Measurements from ENCODE around the gene HSBP1. TPM values are rescaled to one million over a fixed set of nuclear protein-coding genes. Genes with fewer than 3 reads are reported as not detected.

HSBP1 gene
- total RNA-seq (10 to 100 TPM; 20.6 to 78.3 (median 32.3) TPM), polyA plus RNA-seq (10 to 100 TPM in 1 of 2 donors, 1 to 10 TPM in 1; 5.9 to 28.3 TPM), total RNA-seq (6.7 reads per million, percentile 29 among the genes with 10 or more reads in this experiment)

- Mint-ChIP-seq H3K4me3 (peak within 1 kb of the TSS; percentile 91 to 99 (median 98)), H3K27me3 (peaks cover 0 to 5% (median 0%) of the 10 kb centered on the region in 5 donors), H3K9me3 (peaks cover 0 to 3% (median 0%) of the 10 kb centered on the region in 11 donors), H3K4me1 (peaks cover 19 to 55% (median 48%) of the 10 kb centered on the region in 7 donors), H3K27ac (peak within 1 kb of the TSS; percentile 87 to 98 (median 95)), H3K36me3 (peaks cover 0 to 17% (median 14%) of the 10 kb centered on the region in 5 donors)
- POLR2A ChIA-PET = interaction anchor here (0.6 to 1.5 kb wide), 3 partner anchors 91 to 387 kb away, joined by 3 to 7 read pairs (median 3); partner anchors contain the start of gene MLYCD
- Histone ChIP-seq H3K27ac (ENCODE audit: low read depth, low read length) (peak within 1 kb of the TSS; percentile 87), H3K27me3 (ENCODE audit: control insufficient read depth in 2 of 2, insufficient read depth in 2 of 2, low read length in 2 of 2) (no peaks in the 10 kb centered on the region), H3K4me1 (ENCODE audit: control insufficient read depth in 2 of 2, insufficient read depth in 2 of 2, low read length in 2 of 2) (peaks cover 9 to 21% of the 10 kb centered on the region in 2 donors), H3K36me3 (ENCODE audit: control insufficient read depth in 2 of 3, insufficient read depth in 3 of 3, low read length in 3 of 3) (peaks cover 0 to 23% (median 3%) of the 10 kb centered on the region in 3 experiments), H3K9me3 (ENCODE audit: control insufficient read depth in 2 of 3, low read length in 3 of 3) (no peaks in the 10 kb centered on the region), H3K4me3 (ENCODE audit: low read length) (peak within 1 kb of the TSS; percentile 90)
- CTCF ChIA-PET = interaction anchor here (1.6 kb wide), 1 partner anchor 16 kb away, joined by 3 read pairs; no protein-coding TSS in a partner anchor
- intact Hi-C loops (cut with micrococcal nuclease) = loop anchor here (1.0 to 5.0 kb wide), 8 partner anchors 19 to 1638 kb away; partner anchors contain the start of genes DNAAF1 (in 2 of the 2), HSDL1 (in 2 of the 2), MBTPS1 (in 2 of the 2) and MLYCD (in 2 of the 2)
- peak; percentile 100 for ATAC-seq
- peak; percentile 85 to 93 (median 91) for DNase-seq
Measured at GRCh38 chr16:83807710-83808572, at the start of gene HSBP1. HSBP1 (plus strand) TSS chr16:83807978; CDS start chr16:83808077, 99 bp downstream.

DNA sequence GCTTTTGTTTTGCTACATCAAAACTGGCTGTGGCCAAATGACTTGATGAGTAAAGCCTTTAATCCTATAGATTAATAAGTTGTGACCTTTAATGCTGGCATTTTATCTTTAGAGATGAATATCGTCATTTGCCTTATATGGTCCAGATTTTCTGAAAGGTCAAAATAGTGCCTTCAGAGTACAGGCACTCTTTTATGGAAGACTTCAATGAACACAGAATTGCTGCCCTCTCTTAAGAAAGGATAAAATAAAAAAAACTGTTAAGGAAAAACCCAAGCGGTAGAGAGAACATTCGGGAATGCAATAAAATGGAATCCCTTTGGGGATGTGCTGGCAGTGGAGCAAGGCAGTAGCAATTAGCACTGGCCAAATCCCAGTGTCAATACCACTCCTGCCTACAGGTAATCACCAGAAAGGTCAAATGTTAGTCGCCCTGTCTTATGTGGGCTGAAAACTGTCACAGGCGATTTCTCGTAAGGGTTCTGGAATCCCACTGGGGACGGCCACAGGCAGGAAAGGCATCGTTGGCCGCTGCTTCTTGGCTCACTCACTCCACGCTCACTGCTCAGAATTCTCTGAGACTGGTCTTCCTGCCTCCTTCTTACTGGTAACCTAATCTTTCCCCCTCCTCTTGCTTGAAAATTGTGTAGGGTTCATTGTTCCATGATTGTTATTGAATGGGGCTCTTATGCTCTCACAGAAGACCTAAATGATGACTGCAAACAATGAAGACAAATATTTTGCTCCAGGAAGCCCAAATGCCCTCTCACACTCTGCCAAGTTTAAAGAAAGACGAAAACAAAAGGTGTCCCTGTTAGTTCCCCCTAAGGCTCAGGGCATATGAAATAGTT lies 45.4 kb upstream of the HSBP1 start:
- H3K27ac Mint-ChIP-seq = no peak overlapping the region
- Histone ChIP-seq H3K9me3 (ENCODE audit: control insufficient read depth in 2 of 3, low read length in 3 of 3) (no peaks in the 10 kb centered on the region), H3K27ac (ENCODE audit: low read depth, low read length) (no peak overlapping the region), H3K36me3 (ENCODE audit: control insufficient read depth in 2 of 3, insufficient read depth in 3 of 3, low read length in 3 of 3) (no peaks in the 10 kb centered on the region), H3K4me3 (ENCODE audit: low read length) (no peak overlapping the region), H3K27me3 (ENCODE audit: control insufficient read depth in 2 of 2, insufficient read depth in 2 of 2, low read length in 2 of 2) (no peaks in the 10 kb centered on the region), H3K4me1 (ENCODE audit: control insufficient read depth in 2 of 2, insufficient read depth in 2 of 2, low read length in 2 of 2) (no peaks in the 10 kb centered on the region)
- no peak for DNase-seq
- CTCF ChIA-PET = no interaction called here
- POLR2A ChIA-PET = no interaction called here
- no peak for ATAC-seq
- no peaks in the 10 kb centered on the region for H3K36me3 Mint-ChIP-seq
- H3K27me3 Mint-ChIP-seq = peaks cover 0 to 6% (median 3%) of the 10 kb centered on the region in 5 donors
- H3K9me3 Mint-ChIP-seq = peaks cover 0 to 7% (median 0%) of the 10 kb centered on the region in 11 donors
- H3K4me3 Mint-ChIP-seq = no peak overlapping the region
- intact Hi-C loops (cut with micrococcal nuclease) = no loop called here
- peaks cover 0 to 3% (median 0%) of the 10 kb centered on the region in 7 donors for H3K4me1 Mint-ChIP-seq

GRCh38 chr16:83762992-83763358 lies 44.8 kb upstream of the HSBP1 start:
- ATAC-seq (no peak), DNase-seq (no peak)
- H3K9me3 ChIP-seq (ENCODE audit: control insufficient read depth in 2 of 3, low read length in 3 of 3) = no peaks in the 10 kb centered on the region
- Mint-ChIP-seq H3K36me3 (no peaks in the 10 kb centered on the region), H3K27ac (no peak overlapping the region), H3K27me3 (peaks cover 0 to 6% (median 4%) of the 10 kb centered on the region in 5 donors), H3K4me1 (peaks cover 0 to 3% (median 0%) of the 10 kb centered on the region in 7 donors), H3K4me3 (no peak overlapping the region), H3K9me3 (peaks cover 0 to 7% (median 0%) of the 10 kb centered on the region in 11 donors)
- ChIA-PET POLR2A (no interaction called here), CTCF (no interaction called here)
- intact Hi-C loops (cut with micrococcal nuclease) = no loop called here
- H3K4me1 ChIP-seq (ENCODE audit: control insufficient read depth in 2 of 2, insufficient read depth in 2 of 2, low read length in 2 of 2) = no peaks in the 10 kb centered on the region
- H3K36me3 ChIP-seq (ENCODE audit: control insufficient read depth in 2 of 3, insufficient read depth in 3 of 3, low read length in 3 of 3) = no peaks in the 10 kb centered on the region
- no peaks in the 10 kb centered on the region for H3K27me3 ChIP-seq (ENCODE audit: control insufficient read depth in 2 of 2, insufficient read depth in 2 of 2, low read length in 2 of 2)
- no peak overlapping the region for H3K4me3 ChIP-seq (ENCODE audit: low read length)
- H3K27ac ChIP-seq (ENCODE audit: low read depth, low read length) = no peak overlapping the region

GRCh38 chr16:83768986-83769385 lies 38.8 kb upstream of the HSBP1 start:
- POLR2A ChIA-PET = no interaction called here
- ATAC-seq (no peak), DNase-seq (no peak)
- H3K9me3 Mint-ChIP-seq = no peaks in the 10 kb centered on the region
- H3K27me3 Mint-ChIP-seq = peaks cover 4 to 17% (median 9%) of the 10 kb centered on the region in 5 donors
- CTCF ChIA-PET = no interaction called here
- H3K27ac Mint-ChIP-seq = no peak overlapping the region
- Histone ChIP-seq H3K9me3 (ENCODE audit: control insufficient read depth in 2 of 3, low read length in 3 of 3) (no peaks in the 10 kb centered on the region), H3K4me3 (ENCODE audit: low read length) (no peak overlapping the region), H3K27me3 (ENCODE audit: control insufficient read depth in 2 of 2, insufficient read depth in 2 of 2, low read length in 2 of 2) (no peaks in the 10 kb centered on the region), H3K36me3 (ENCODE audit: control insufficient read depth in 2 of 3, insufficient read depth in 3 of 3, low read length in 3 of 3) (no peaks in the 10 kb centered on the region), H3K27ac (ENCODE audit: low read depth, low read length) (no peak overlapping the region), H3K4me1 (ENCODE audit: control insufficient read depth in 2 of 2, insufficient read depth in 2 of 2, low read length in 2 of 2) (no peaks in the 10 kb centered on the region)
- H3K36me3 Mint-ChIP-seq = no peaks in the 10 kb centered on the region
- intact Hi-C loops (cut with micrococcal nuclease) = no loop called here
- peaks cover 0 to 6% (median 0%) of the 10 kb centered on the region in 7 donors for H3K4me1 Mint-ChIP-seq
- H3K4me3 Mint-ChIP-seq = no peak overlapping the region

DNA sequence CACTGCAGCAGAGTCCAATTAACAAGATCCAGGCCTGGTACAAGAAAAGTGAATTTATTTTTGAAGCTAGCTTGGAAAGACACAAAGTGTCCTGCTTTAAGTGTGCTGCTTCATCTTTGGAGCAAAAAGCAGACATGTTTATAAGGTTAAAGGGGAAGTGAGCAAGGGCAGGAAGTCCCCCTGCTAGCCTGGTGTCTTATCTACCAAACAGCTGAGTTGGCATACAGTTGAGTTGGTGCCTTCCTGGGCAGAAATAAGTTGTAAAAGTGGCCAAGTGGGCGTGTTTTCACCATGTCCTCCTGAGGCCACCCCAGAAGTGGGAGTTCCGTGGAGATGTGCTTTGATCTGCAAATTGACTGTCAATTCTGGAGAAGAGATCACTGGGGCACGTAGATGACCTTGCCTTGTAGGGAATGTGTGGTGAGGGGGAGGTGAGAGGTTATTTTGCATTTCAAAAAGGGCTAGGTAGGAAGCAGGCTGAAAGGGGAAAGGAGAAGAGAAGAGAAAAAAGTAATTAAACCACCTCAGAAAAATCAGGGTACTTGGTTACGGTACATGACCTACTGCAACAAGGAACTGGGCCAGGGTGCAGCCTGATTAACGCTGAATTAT lies 38.3 kb upstream of the HSBP1 start:
- Histone ChIP-seq H3K36me3 (ENCODE audit: control insufficient read depth in 2 of 3, insufficient read depth in 3 of 3, low read length in 3 of 3) (no peaks in the 10 kb centered on the region), H3K4me1 (ENCODE audit: control insufficient read depth in 2 of 2, insufficient read depth in 2 of 2, low read length in 2 of 2) (no peaks in the 10 kb centered on the region), H3K4me3 (ENCODE audit: low read length) (no peak overlapping the region), H3K27me3 (ENCODE audit: control insufficient read depth in 2 of 2, insufficient read depth in 2 of 2, low read length in 2 of 2) (no peaks in the 10 kb centered on the region), H3K9me3 (ENCODE audit: control insufficient read depth in 2 of 3, low read length in 3 of 3) (no peaks in the 10 kb centered on the region), H3K27ac (ENCODE audit: low read depth, low read length) (no peak overlapping the region)
- Mint-ChIP-seq H3K27me3 (peaks cover 4 to 17% (median 9%) of the 10 kb centered on the region in 5 donors), H3K4me1 (peaks cover 0 to 6% (median 0%) of the 10 kb centered on the region in 7 donors), H3K36me3 (no peaks in the 10 kb centered on the region), H3K4me3 (no peak overlapping the region), H3K27ac (no peak overlapping the region), H3K9me3 (no peaks in the 10 kb centered on the region)
- ChIA-PET POLR2A (no interaction called here), CTCF (no interaction called here)
- intact Hi-C loops (cut with micrococcal nuclease) = no loop called here
- DNase-seq (no peak), ATAC-seq (peak; percentile 53)

DNA sequence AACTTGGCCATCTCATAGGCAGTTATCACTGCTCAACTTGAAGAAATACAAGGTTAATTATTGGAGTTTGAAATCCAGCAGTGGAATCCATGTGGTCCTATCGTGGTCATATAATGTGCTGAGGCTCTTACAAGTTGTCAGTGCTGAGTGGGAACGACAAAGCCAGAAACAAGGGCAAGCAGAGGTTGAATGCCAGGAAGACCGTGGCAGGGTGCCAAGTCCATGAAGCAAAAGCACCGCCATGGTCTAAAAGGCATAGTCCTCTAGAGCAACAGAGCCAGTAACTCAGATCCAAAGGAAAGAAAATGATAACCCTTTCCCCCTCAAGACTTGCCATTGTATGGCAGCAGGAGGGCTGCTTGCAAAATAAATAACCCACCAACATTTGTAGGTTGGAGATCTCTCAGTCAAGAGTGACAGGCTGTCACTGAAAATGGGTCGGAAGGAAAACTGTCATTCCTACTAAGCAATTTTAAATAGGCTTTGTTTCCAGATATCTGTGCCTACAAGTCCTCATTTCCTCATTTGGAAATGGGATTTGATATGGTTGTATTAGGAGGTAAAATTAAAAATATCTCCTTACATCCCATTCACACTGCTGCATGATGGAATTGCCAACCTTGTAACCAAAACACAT lies 36.4 kb upstream of the HSBP1 start:
- no peaks in the 10 kb centered on the region for H3K9me3 Mint-ChIP-seq
- DNase-seq = no peak
- peaks cover 4 to 26% (median 9%) of the 10 kb centered on the region in 5 donors for H3K27me3 Mint-ChIP-seq
- H3K4me3 ChIP-seq (ENCODE audit: low read length) = no peak overlapping the region
- intact Hi-C loops (cut with micrococcal nuclease) = no loop called here
- POLR2A ChIA-PET = no interaction called here
- H3K36me3 Mint-ChIP-seq = no peaks in the 10 kb centered on the region
- no peak overlapping the region for H3K27ac Mint-ChIP-seq
- no peaks in the 10 kb centered on the region for H3K9me3 ChIP-seq (ENCODE audit: control insufficient read depth in 2 of 3, low read length in 3 of 3)
- H3K4me1 Mint-ChIP-seq = peaks cover 0 to 6% (median 0%) of the 10 kb centered on the region in 7 donors
- H3K36me3 ChIP-seq (ENCODE audit: control insufficient read depth in 2 of 3, insufficient read depth in 3 of 3, low read length in 3 of 3) = no peaks in the 10 kb centered on the region
- no peaks in the 10 kb centered on the region for H3K27me3 ChIP-seq (ENCODE audit: control insufficient read depth in 2 of 2, insufficient read depth in 2 of 2, low read length in 2 of 2)
- no peak overlapping the region for H3K4me3 Mint-ChIP-seq
- H3K4me1 ChIP-seq (ENCODE audit: control insufficient read depth in 2 of 2, insufficient read depth in 2 of 2, low read length in 2 of 2) = no peaks in the 10 kb centered on the region
- no peak for ATAC-seq
- no peak overlapping the region for H3K27ac ChIP-seq (ENCODE audit: low read depth, low read length)
- CTCF ChIA-PET = no interaction called here

All from naive thymus-derived CD4-positive, alpha-beta T cell (primary cell).